CD14-positive monocyte (primary cell): ENCODE results near the gene SLC25A40. TPM values are rescaled to one million over a fixed set of nuclear protein-coding genes. Genes with fewer than 3 reads are reported as not detected.

Experiments used
- DNase-seq, 3 donors: peaks; one replicate each; pipeline ENCODE4 v3.0.0-alpha.2; 2011 to 2022
- H2AFZ ChIP-seq: 2 replicates; pipeline ENCODE4 v1.6.0; 2012; ENCODE audit warnings: mild to moderate bottlenecking, low read depth, low read length, inconsistent platforms; ENCODE audit not compliant: insufficient read depth, poor library complexity, severe bottlenecking
- H3K27ac ChIP-seq, 2 donors: 1 replicate in 1 of 2; 2 replicates in 1 of 2; pipeline ENCODE4 v1.5.1; 2012 to 2013; ENCODE audit warnings: low read length in 2 of 2, control low read depth in 1 of 2, inconsistent platforms in 1 of 2, low read depth in 1 of 2, mild to moderate bottlenecking in 1 of 2
- H3K27me3 ChIP-seq, 2 donors: one replicate each; pipeline versions ENCODE4 v1.6.0 to v1.6.1; 2011 to 2013; ENCODE audit warnings: low read length in 2 of 2; ENCODE audit not compliant: control insufficient read depth in 2 of 2, insufficient read depth in 2 of 2
- H3K36me3 ChIP-seq, 2 donors: replicated peaks in 1 of 2; 1 replicate in 1 of 2; 2 replicates in 1 of 2; pipeline versions ENCODE4 v1.5.1 to v1.6.1; 2012 to 2013; ENCODE audit warnings: low read length in 2 of 2, control low read depth in 1 of 2, inconsistent platforms in 1 of 2, mild to moderate bottlenecking in 1 of 2; ENCODE audit not compliant: insufficient read depth in 2 of 2, control insufficient read depth in 1 of 2
- H3K4me1 ChIP-seq, 2 donors: 1 replicate in 1 of 2; 2 replicates in 1 of 2; pipeline versions ENCODE4 v1.5.1 to v1.6.1; 2012 to 2013; ENCODE audit warnings: low read length in 2 of 2, control low read depth in 1 of 2, inconsistent platforms in 1 of 2, mild to moderate bottlenecking in 1 of 2, moderate library complexity in 1 of 2; ENCODE audit not compliant: insufficient read depth in 2 of 2, control insufficient read depth in 1 of 2
- H3K4me2 ChIP-seq: replicated peaks from 2 replicates; pipeline ENCODE3; 2012; ENCODE audit warnings: low read length, moderate library complexity, mild to moderate bottlenecking; ENCODE audit not compliant: poor library complexity, severe bottlenecking; ENCODE audit errors: extremely low read depth
- H3K4me3 ChIP-seq, 3 experiments: fragments of 200-600 bp in 1 of 3; sonication (generic) in 1 of 3; replicated peaks in 1 of 3; 1 replicate in 2 of 3; 2 replicates in 1 of 3; pipeline ENCODE4 v1.5.1; 2011 to 2013; ENCODE audit warnings: low read length in 3 of 3, mild to moderate bottlenecking in 3 of 3, control low read depth in 2 of 3, low read depth in 2 of 3, inconsistent platforms in 1 of 3, moderate library complexity in 1 of 3
- H3K79me2 ChIP-seq: 2 replicates; pipeline ENCODE4 v1.6.0; 2012; ENCODE audit warnings: mild to moderate bottlenecking, control low read depth, inconsistent platforms, low read length, moderate library complexity; ENCODE audit not compliant: insufficient read depth
- H3K9ac ChIP-seq: 2 replicates; pipeline ENCODE4 v1.6.0; 2017; ENCODE audit warnings: low read length, mild to moderate bottlenecking; ENCODE audit not compliant: insufficient read depth, poor library complexity, severe bottlenecking
- H3K9me3 ChIP-seq, 2 donors: replicated peaks in 1 of 2; 1 replicate in 1 of 2; 2 replicates in 1 of 2; pipeline versions ENCODE4 v1.5.1 to v1.6.1; 2012 to 2013; ENCODE audit warnings: low read length in 2 of 2, control low read depth in 1 of 2; ENCODE audit not compliant: control insufficient read depth in 1 of 2, insufficient read depth in 1 of 2
- H4K20me1 ChIP-seq: 2 replicates; pipeline ENCODE4 v1.6.0; 2012; ENCODE audit warnings: mild to moderate bottlenecking, low read length, control low read depth, moderate library complexity; ENCODE audit not compliant: insufficient read depth
- H3K27ac Mint-ChIP-seq, 7 donors: one replicate each; pipeline ENCODE4 v1.8.0; 2020; ENCODE audit warnings: mild to moderate bottlenecking in 7 of 7, mixed read lengths in 7 of 7, moderate library complexity in 6 of 7, inconsistent platforms in 2 of 7
- H3K27me3 Mint-ChIP-seq, 3 donors: one replicate each; pipeline ENCODE4 v1.8.0; 2021 to 2022; ENCODE audit warnings: low read depth in 3 of 3, mild to moderate bottlenecking in 3 of 3, mixed read lengths in 3 of 3, moderate library complexity in 3 of 3, inconsistent platforms in 1 of 3
- H3K36me3 Mint-ChIP-seq, 2 donors: one replicate each; pipeline ENCODE4 v1.8.0; 2020; ENCODE audit warnings: mixed read lengths in 2 of 2, inconsistent platforms in 1 of 2, mild to moderate bottlenecking in 1 of 2
- H3K4me1 Mint-ChIP-seq: one replicate; pipeline ENCODE4 v1.8.0; 2020; ENCODE audit warnings: mild to moderate bottlenecking, mixed read lengths
- H3K4me3 Mint-ChIP-seq, 2 donors: one replicate each; pipeline ENCODE4 v1.8.0; 2020; ENCODE audit warnings: mild to moderate bottlenecking in 2 of 2, mixed read lengths in 2 of 2, moderate library complexity in 1 of 2
- H3K9me3 Mint-ChIP-seq, 7 donors: one replicate each; pipeline ENCODE4 v1.8.0; 2020 to 2022; ENCODE audit warnings: mixed read lengths in 7 of 7, mild to moderate bottlenecking in 6 of 7, moderate library complexity in 6 of 7, inconsistent platforms in 2 of 7
- WGBS: methylation state at CpG from one replicate; pipeline ENCODE4 v1.1.5; 2013; ENCODE audit warnings: missing lambda C conversion rate; ENCODE audit not compliant: insufficient coverage; 5-methylcytosine and 5-hydroxymethylcytosine counted together
- intact Hi-C, 2 donors: fragments of 100-400 bp; cut with micrococcal nuclease; formaldehyde crosslinking; loops; one replicate each; pipeline versions ENCODE4 v1.15.0 to v1.15.1; 2023
- polyA plus RNA-seq, 3 donors: library from polyadenylated mRNA; depleted of rRNA in 1 of 3; unstranded in 2 of 3; stranded (reverse) in 1 of 3; fragments of 300-500 nt in 2 of 3; fragments of >200 nt in 1 of 3; fragmentation: Illumina TruSeq in 2 of 3; gene quantifications; 1 replicate in 2 of 3; 2 replicates in 1 of 3; pipeline ENCODE4 v1.2.3, GENCODE V29; 2012 to 2021
- TF ChIP-seq, protein P1 (sequence below): fragments of 200-600 bp; IDR thresholded peaks from one replicate; pipeline ENCODE4 v1.8.0; 2022; ENCODE audit warnings: antibody characterized with exemption, mild to moderate bottlenecking

Gene SLC25A40
- polyA plus RNA-seq, 3 donors, result 23.5 to 36.3 (median 26.2) TPM

DNA sequence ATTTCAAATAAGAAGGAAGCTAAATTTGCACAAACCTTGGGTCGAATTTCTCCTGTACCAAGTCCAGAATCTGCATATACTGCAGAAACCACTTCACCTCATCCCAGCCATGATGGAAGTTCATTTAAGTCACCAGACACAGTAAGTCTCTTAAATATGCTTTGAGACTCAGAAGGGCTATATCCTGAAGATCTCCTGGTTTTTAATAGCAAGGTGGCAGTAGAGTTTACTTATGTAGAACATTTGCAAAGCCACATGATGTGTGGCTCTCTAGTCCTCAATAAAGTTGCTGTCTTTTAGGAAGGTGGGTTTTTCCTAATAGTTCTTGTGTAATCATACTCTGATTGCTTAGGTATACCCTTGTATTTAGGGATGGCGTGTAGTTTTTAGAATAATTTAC is 8.9 kb upstream of the SLC25A40 start:
- Histone ChIP-seq H3K27me3 (no peaks in the 10 kb centered on the region), H3K4me1 (no peaks in the 10 kb centered on the region), H3K4me3 (no peak overlapping the region), H3K27ac (no peak overlapping the region), H3K4me2 (no peak overlapping the region), H3K79me2 (peaks cover 56% of the 10 kb centered on the region), H3K9ac (no peak overlapping the region), H2AFZ (no peak overlapping the region), H3K36me3 (peaks cover 28 to 62% of the 10 kb centered on the region in 2 donors), H4K20me1 (no peaks in the 10 kb centered on the region), H3K9me3 (no peaks in the 10 kb centered on the region)
- Mint-ChIP-seq H3K9me3 (no peaks in the 10 kb centered on the region), H3K4me3 (no peak overlapping the region), H3K27me3 (no peaks in the 10 kb centered on the region), H3K36me3 (peaks cover 39 to 53% of the 10 kb centered on the region in 2 donors), H3K4me1 (no peaks in the 10 kb centered on the region), H3K27ac (peak overlapping the region in 1 of 7 donors; percentile 7)
- DNase-seq, result no peak
- WGBS, result no CpG with 5 or more reads among the region's 2 CpGs
- intact Hi-C loops, result loop anchor here (5.0 to 10.0 kb wide), 3 partner anchors 83 to 570 kb away; no protein-coding TSS in a partner anchor
- TF ChIP-seq, protein P1, sequence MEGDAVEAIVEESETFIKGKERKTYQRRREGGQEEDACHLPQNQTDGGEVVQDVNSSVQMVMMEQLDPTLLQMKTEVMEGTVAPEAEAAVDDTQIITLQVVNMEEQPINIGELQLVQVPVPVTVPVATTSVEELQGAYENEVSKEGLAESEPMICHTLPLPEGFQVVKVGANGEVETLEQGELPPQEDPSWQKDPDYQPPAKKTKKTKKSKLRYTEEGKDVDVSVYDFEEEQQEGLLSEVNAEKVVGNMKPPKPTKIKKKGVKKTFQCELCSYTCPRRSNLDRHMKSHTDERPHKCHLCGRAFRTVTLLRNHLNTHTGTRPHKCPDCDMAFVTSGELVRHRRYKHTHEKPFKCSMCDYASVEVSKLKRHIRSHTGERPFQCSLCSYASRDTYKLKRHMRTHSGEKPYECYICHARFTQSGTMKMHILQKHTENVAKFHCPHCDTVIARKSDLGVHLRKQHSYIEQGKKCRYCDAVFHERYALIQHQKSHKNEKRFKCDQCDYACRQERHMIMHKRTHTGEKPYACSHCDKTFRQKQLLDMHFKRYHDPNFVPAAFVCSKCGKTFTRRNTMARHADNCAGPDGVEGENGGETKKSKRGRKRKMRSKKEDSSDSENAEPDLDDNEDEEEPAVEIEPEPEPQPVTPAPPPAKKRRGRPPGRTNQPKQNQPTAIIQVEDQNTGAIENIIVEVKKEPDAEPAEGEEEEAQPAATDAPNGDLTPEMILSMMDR, result no peak

DNA sequence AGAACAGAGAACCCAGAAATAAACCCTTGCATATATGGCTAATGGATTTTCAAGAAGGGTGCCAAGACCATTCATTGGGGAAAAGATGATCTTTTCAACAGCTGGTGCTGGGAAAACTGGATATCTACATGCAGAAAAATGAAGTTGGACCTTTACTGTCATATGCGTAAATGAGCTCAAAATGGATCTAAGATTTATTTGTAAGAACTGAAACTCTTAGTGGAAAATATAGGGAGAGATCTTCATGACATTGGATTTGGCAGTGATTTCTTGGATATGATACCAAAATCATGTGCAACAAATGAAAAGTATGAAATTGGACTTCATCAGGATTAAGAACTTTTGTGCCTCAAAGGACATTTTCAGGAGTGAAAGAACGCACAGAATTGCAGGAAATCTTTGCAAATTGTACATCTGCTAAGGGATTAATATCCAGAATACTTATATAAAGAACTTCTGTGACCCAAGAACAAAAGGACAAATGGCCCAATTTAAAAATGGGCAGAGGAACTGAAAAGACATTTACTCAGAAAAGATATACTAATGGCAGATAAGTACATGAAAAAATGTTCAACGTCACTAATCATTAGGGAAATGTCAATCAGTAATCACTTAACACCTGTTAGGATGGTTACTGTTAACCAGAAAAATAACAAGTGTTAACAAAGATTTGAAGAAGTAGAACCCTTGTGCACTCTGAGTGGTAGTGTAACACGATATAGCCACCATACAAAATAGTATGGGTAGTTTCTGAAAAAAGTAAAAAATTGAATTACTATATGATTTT is 6.2 kb upstream of the SLC25A40 start:
- intact Hi-C loops, result loop anchor here in 1 of 2 donors (10.0 kb wide), 1 partner anchor 568 kb away; no protein-coding TSS in a partner anchor
- H3K27me3 Mint-ChIP-seq, result no peaks in the 10 kb centered on the region
- no peak overlapping the region for H3K27ac Mint-ChIP-seq
- WGBS, result 100% methylated on average over 1 of the region's 4 CpGs
- H3K27ac ChIP-seq, result no peak overlapping the region
- H3K36me3 Mint-ChIP-seq, result peaks cover 22 to 31% of the 10 kb centered on the region in 2 donors
- TF ChIP-seq, protein P1, result no peak
- H3K9ac ChIP-seq, result no peak overlapping the region
- H3K4me3 ChIP-seq, result no peak overlapping the region
- no peaks in the 10 kb centered on the region for H4K20me1 ChIP-seq
- no peak overlapping the region for H3K4me3 Mint-ChIP-seq
- H3K9me3 ChIP-seq, result no peaks in the 10 kb centered on the region
- H3K4me1 Mint-ChIP-seq, result peaks cover 9% of the 10 kb centered on the region
- H3K27me3 ChIP-seq, result no peaks in the 10 kb centered on the region
- H3K36me3 ChIP-seq, result peaks cover 13 to 35% of the 10 kb centered on the region in 2 donors
- peaks cover 0 to 5% of the 10 kb centered on the region in 2 donors for H3K4me1 ChIP-seq
- H3K9me3 Mint-ChIP-seq, result no peaks in the 10 kb centered on the region
- peaks cover 79% of the 10 kb centered on the region for H3K79me2 ChIP-seq
- H2AFZ ChIP-seq, result no peak overlapping the region
- DNase-seq, result no peak
- no peak overlapping the region for H3K4me2 ChIP-seq
